HepG2 (cell line): ENCODE data around the gene YY1. TPM values are rescaled to one million over a fixed set of nuclear protein-coding genes. Genes with fewer than 3 reads are reported as not detected.

ENCODE experiments used
- ATAC-seq: fragments of 200-7000 bp; cut with Tn5 transposase; 3 replicates; pipeline ENCODE4 v1.9.1; 2020; ENCODE audit warnings: mild to moderate bottlenecking, moderate library complexity
- BruUV-seq: library from RNA; stranded (reverse); fragments of 400-500 nt; replicated peaks from 2 replicates; lab custom pipeline; 2021; lab: Mats Ljungman, UMichigan
- CTCF ChIA-PET: fragments of 300-600 bp; formaldehyde crosslinking; extraction: SDS; loops from one replicate; lab custom pipeline; 2021; ENCODE audit warnings: low total read pairs, inconsistent platforms, low intra/inter-chr PET ratio; lab: Yijun Ruan, JAX
- POLR2A ChIA-PET: fragments of 350-600 bp; sonication (Branson Sonifier 250); formaldehyde crosslinking; loops from one replicate; lab custom pipeline; 2020; ENCODE audit warnings: antibody characterized with exemption, inconsistent platforms; lab: Yijun Ruan, JAX
- DNase-seq: peaks from one replicate; pipeline ENCODE4 v3.0.0-alpha.2; 2015; ENCODE audit warnings: low spot score
- FAIRE-seq: peaks from 3 replicates; lab custom pipeline; 2011; peaks lifted over from hg19 to GRCh38; lab: Jason Lieb, UNC
- H2AFZ ChIP-seq: one replicate; pipeline ENCODE4 v1.6.1; 2011; ENCODE audit warnings: low read length, inconsistent platforms
- H3K27ac ChIP-seq: fragments of 300-600 bp; 3 replicates; pipeline ENCODE4 v1.8.0; 2011; ENCODE audit warnings: mixed run types, mild to moderate bottlenecking, mixed read lengths, low read length, inconsistent platforms; ENCODE audit not compliant: insufficient read depth; ENCODE audit errors: extremely low read length
- H3K27me3 ChIP-seq, 2 experiments: fragments of 200-600 bp in 1 of 2; 2 replicates in 1 of 2; 3 replicates in 1 of 2; pipeline versions ENCODE4 v1.6.0 to v1.8.0; 2011; ENCODE audit warnings: low read length in 2 of 2, mild to moderate bottlenecking in 2 of 2, moderate library complexity in 2 of 2, inconsistent platforms in 1 of 2; ENCODE audit not compliant: insufficient read depth in 2 of 2, control insufficient read depth in 1 of 2
- H3K36me3 ChIP-seq, 2 experiments: fragments of 200-600 bp in 1 of 2; replicated peaks in 1 of 2; 2 replicates in 1 of 2; 3 replicates in 1 of 2; pipeline versions ENCODE4 v1.5.1 to v1.8.0; 2011; ENCODE audit warnings: low read length in 2 of 2, inconsistent platforms in 1 of 2; ENCODE audit not compliant: insufficient read depth in 2 of 2, control insufficient read depth in 1 of 2
- H3K4me1 ChIP-seq: 2 replicates; pipeline ENCODE4 v1.5.1; 2012; ENCODE audit warnings: low read length, inconsistent platforms; ENCODE audit not compliant: insufficient read depth
- H3K4me2 ChIP-seq: 2 replicates; pipeline ENCODE4 v1.6.0; 2011; ENCODE audit warnings: low read depth, low read length, inconsistent platforms
- H3K4me3 ChIP-seq, 3 experiments: fragments of 200-600 bp in 1 of 3; sonication (generic), shearing (Covaris generic) in 1 of 3; replicated peaks in 1 of 3; 2 replicates each; pipeline ENCODE4 v1.5.1; 2011 to 2016; ENCODE audit warnings: low read length in 3 of 3, inconsistent platforms in 2 of 3, low read depth in 2 of 3, mild to moderate bottlenecking in 2 of 3, control low read depth in 1 of 3, mixed read lengths in 1 of 3; ENCODE audit not compliant: insufficient read depth in 1 of 3
- H3K79me2 ChIP-seq: one replicate; pipeline ENCODE4 v1.6.1; 2011; ENCODE audit warnings: low read length, inconsistent platforms; ENCODE audit not compliant: insufficient read depth
- H3K9ac ChIP-seq: 2 replicates; pipeline ENCODE4 v1.6.0; 2011; ENCODE audit warnings: mild to moderate bottlenecking, low read depth, low read length, inconsistent platforms; ENCODE audit not compliant: insufficient read depth
- H3K9me3 ChIP-seq: 2 replicates; pipeline ENCODE4 v1.5.1; 2012; ENCODE audit warnings: mild to moderate bottlenecking, low read length
- H4K20me1 ChIP-seq: 2 replicates; pipeline ENCODE4 v1.6.0; 2011; ENCODE audit warnings: inconsistent platforms, mild to moderate bottlenecking, low read length, moderate library complexity; ENCODE audit not compliant: insufficient read depth
- CTCF ChIP-seq: sonication (generic); formaldehyde crosslinking; IDR thresholded peaks from 2 replicates; pipeline ENCODE4 v1.5.0; 2020; ENCODE audit warnings: mild to moderate bottlenecking, missing genetic modification reagents, moderate library complexity
- FOXP4 ChIP-seq: sonication (generic); formaldehyde crosslinking; IDR thresholded peaks from 2 replicates; pipeline ENCODE4 v1.4.0; 2020; ENCODE audit warnings: missing genetic modification reagents
- HNF4G ChIP-seq, 2 experiments: sonication (generic) in 1 of 2; formaldehyde crosslinking in 1 of 2; IDR thresholded peaks; 2 replicates each; pipeline versions ENCODE4 v1.4.0 to v1.6.1; 2011 to 2020; ENCODE audit warnings: borderline replicate concordance in 2 of 2, low read depth in 2 of 2, mild to moderate bottlenecking in 2 of 2, low read length in 1 of 2, missing genetic modification reagents in 1 of 2, moderate library complexity in 1 of 2
- PAXIP1 ChIP-seq: sonication (generic); formaldehyde crosslinking; conservative IDR thresholded peaks from 2 replicates; pipeline ENCODE4 v1.4.0; 2020; ENCODE audit warnings: mild to moderate bottlenecking, missing genetic modification reagents, moderate library complexity
- RBM22 ChIP-seq: fragments of 200-400 bp; formaldehyde crosslinking; optimal IDR thresholded peaks from 2 replicates; pipeline ENCODE3; 2017; ENCODE audit warnings: mild to moderate bottlenecking, low read length, moderate library complexity
- ZNF747 ChIP-seq: sonication (generic); formaldehyde crosslinking; IDR thresholded peaks from 2 replicates; pipeline ENCODE4 v1.8.1; 2023; ENCODE audit warnings: missing genetic modification reagents, mild to moderate bottlenecking, borderline replicate concordance
- WGBS: methylation state at CpG from one replicate; pipeline ENCODE4 v1.1.6; 2017; ENCODE audit warnings: low lambda C conversion rate; 5-methylcytosine and 5-hydroxymethylcytosine counted together
- in situ Hi-C: cut with HindIII; loops from 2 replicates; pipeline ENCODE4 v1.10.0; 2017; ENCODE audit warnings: low pct_unique_long_range_greater_than_20kb; ENCODE audit not compliant: extremely low pct_ligation_motif_present
- intact Hi-C: fragments of 100-400 bp; cut with micrococcal nuclease; formaldehyde crosslinking; loops from one replicate; pipeline ENCODE4 v1.10.0; 2022; ENCODE audit not compliant: unreplicated experiment
- polyA plus RNA-seq, 8 experiments: library from polyadenylated mRNA; depleted of rRNA in 3 of 8; stranded (reverse) in 7 of 8; unstranded in 1 of 8; fragments of >200 nt; fragmentation: Illumina TruSeq in 4 of 8; extraction: Trizol in 4 of 8; gene quantifications; 2 replicates each; pipeline versions ENCODE4 v1.2.1 to v1.2.3, GENCODE V29; 2011 to 2016; ENCODE audit warnings: low read depth in 4 of 8, missing spikeins in 1 of 8, mixed read lengths in 1 of 8; ENCODE audit not compliant: insufficient read depth in 1 of 8
- total RNA-seq, 5 experiments: library from RNA; depleted of rRNA; stranded (reverse); fragments of >200 nt; fragmentation: Illumina TruSeq; extraction: Trizol; gene quantifications; 2 replicates each; pipeline ENCODE4 v1.2.3, GENCODE V29; 2016; ENCODE audit warnings: low read depth in 1 of 5

YY1 gene
- total and polyA plus RNA-seq, 2 of the 13 experiments (the other 11 are each of a cell fraction or from before 2014, with no cell fraction given): 29.4 to 68.1 TPM

GRCh38 chr14:100268591-100269207 lies 29.8 kb downstream of the YY1 start:
- DNase-seq (peak; percentile 41), FAIRE-seq (no peak), ATAC-seq (0 out of 3 replicates have a peak, but pooled peaks have one; percentile 33)
- H4K20me1 ChIP-seq: peaks cover 67% of the 10 kb centered on the region
- H3K36me3 ChIP-seq: peaks cover 8 to 38% of the 10 kb centered on the region in 2 experiments
- H3K79me2 ChIP-seq: peaks cover 78% of the 10 kb centered on the region
- no peak overlapping the region for H3K4me2 ChIP-seq
- WGBS: 68% methylated on average over 7 of the region's 7 CpGs
- no TSS peak for BruUV-seq
- H2AFZ ChIP-seq: no peak overlapping the region
- POLR2A ChIA-PET: interaction anchor here (1.0 kb wide), 1 partner anchor 54 kb away, joined by 4 read pairs; no protein-coding TSS in a partner anchor
- in situ Hi-C loops (no loop called here), intact Hi-C loops (no loop called here)
- no peaks in the 10 kb centered on the region for H3K27me3 ChIP-seq
- H3K9ac ChIP-seq: no peak overlapping the region
- TF ChIP-seq ZNF747 (CRISPR knock-in tag): no peak
- TF ChIP-seq RBM22: peak; percentile 27
- peaks cover 59% of the 10 kb centered on the region for H3K4me1 ChIP-seq
- H3K9me3 ChIP-seq: no peaks in the 10 kb centered on the region
- H3K4me3 ChIP-seq: no peak overlapping the region
- peak overlapping the region; percentile 34 for H3K27ac ChIP-seq
- CTCF ChIA-PET: no interaction called here

GRCh38 chr14:100271247-100271939 lies 32.4 kb downstream of the YY1 start:
- no peak for FAIRE-seq
- ChIA-PET CTCF (interaction anchor here (1.1 to 1.9 kb wide), 3 partner anchors 14 to 107 kb away, joined by 5 to 8 read pairs (median 7); no protein-coding TSS in a partner anchor), POLR2A (interaction anchor here (0.7 kb wide), 1 partner anchor 67 kb away, joined by 3 read pairs; no protein-coding TSS in a partner anchor)
- Histone ChIP-seq H3K79me2 (peaks cover 84% of the 10 kb centered on the region), H3K4me1 (peaks cover 52% of the 10 kb centered on the region), H3K9me3 (no peaks in the 10 kb centered on the region), H3K9ac (no peak overlapping the region), H2AFZ (no peak overlapping the region), H3K27me3 (no peaks in the 10 kb centered on the region), H3K4me3 (no peak overlapping the region), H3K36me3 (peaks cover 12 to 47% of the 10 kb centered on the region in 2 experiments), H3K27ac (peak overlapping the region; percentile 32), H3K4me2 (no peak overlapping the region), H4K20me1 (peaks cover 53% of the 10 kb centered on the region)
- intact Hi-C loops (loop anchor here (1.0 kb wide), 1 partner anchor 106 kb away; no protein-coding TSS in a partner anchor), in situ Hi-C loops (no loop called here)
- DNase-seq: peak; percentile 66
- no TSS peak for BruUV-seq
- WGBS: 86% methylated on average over 10 of the region's 10 CpGs
- peak; percentile 46; the same call in 1 of the 3 replicates for ATAC-seq
- peak; percentile 51 for TF ChIP-seq FOXP4 (CRISPR knock-in tag)
- peak; percentile 58; the same call in 1 of the 2 replicates for TF ChIP-seq HNF4G (IDR thresholded peaks at IDR 0.05; ENCODE audit: borderline replicate concordance, low read depth, low read length)
- no peak for TF ChIP-seq HNF4G (CRISPR knock-in tag; IDR thresholded peaks at IDR 0.05; ENCODE audit: borderline replicate concordance, low read depth)
- TF ChIP-seq PAXIP1 (CRISPR knock-in tag): peak; percentile 44; the same call in 1 of the 2 replicates
- peak; percentile 63 for TF ChIP-seq CTCF (CRISPR knock-in tag)
